Measurements from ENCODE around the gene SHLD1. TPM values are rescaled to one million over a fixed set of nuclear protein-coding genes. Genes with fewer than 3 reads are reported as not detected.

SHLD1 gene
- polyA plus RNA-seq, 1 donor from 2014 or later: 15.3 TPM

DNA sequence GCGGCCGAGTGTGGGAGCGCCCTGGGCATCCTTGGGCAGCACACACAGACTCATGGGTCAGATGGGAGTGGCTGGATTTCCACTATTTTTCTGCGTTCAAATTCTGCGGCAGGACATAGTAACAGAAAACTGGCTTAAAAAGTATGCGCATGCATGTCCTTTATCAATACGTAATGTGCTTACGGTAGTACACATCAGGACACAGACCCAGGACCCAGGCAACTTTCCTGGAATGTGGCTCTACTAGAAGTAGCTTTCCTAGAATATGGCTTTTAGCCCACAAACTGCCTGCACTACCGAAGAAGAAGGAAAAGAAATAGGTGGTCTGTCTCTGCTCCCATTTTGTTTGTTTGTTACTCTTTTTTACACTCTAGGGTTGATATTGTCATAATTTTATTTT is 43.4 kb upstream of the SHLD1 start:
- H3K9ac ChIP-seq (ENCODE audit: low read length): no peak overlapping the region
- H3K4me2 ChIP-seq (ENCODE audit: low read length): no peak overlapping the region
- H4K20me1 ChIP-seq (ENCODE audit: insufficient read depth): no peaks in the 10 kb centered on the region
- no peaks in the 10 kb centered on the region for H3K27me3 ChIP-seq (ENCODE audit: insufficient read depth, low read depth, low read length)
- H3F3A ChIP-seq (ENCODE audit: insufficient read depth, low read length, poor library complexity, severe bottlenecking): no peaks in the 10 kb centered on the region
- no peaks in the 10 kb centered on the region for H3K36me3 ChIP-seq (ENCODE audit: insufficient read depth, low read length)
- H3K27ac ChIP-seq (ENCODE audit: low read length): no peak overlapping the region
- no peaks in the 10 kb centered on the region for H3K9me2 ChIP-seq (ENCODE audit: insufficient read depth, low read length)
- no peaks in the 10 kb centered on the region for H3K79me2 ChIP-seq (replicated peaks; ENCODE audit: insufficient read depth, low read length)
- TF ChIP-seq EP300 (conservative IDR thresholded peaks at IDR 0.05; ENCODE audit: poor library complexity, severe bottlenecking) (no peak), EZH2 (IDR thresholded peaks at IDR 0.05; ENCODE audit: borderline replicate concordance, insufficient read depth, low read length, poor library complexity, severe bottlenecking) (no peak), TAF1 (IDR thresholded peaks at IDR 0.05; ENCODE audit: low read depth) (no peak), SMC3 (conservative IDR thresholded peaks at IDR 0.05; ENCODE audit: poor library complexity) (no peak), POLR2AphosphoS5 (IDR thresholded peaks at IDR 0.05) (no peak), MXI1 (conservative IDR thresholded peaks at IDR 0.05; ENCODE audit: poor library complexity, severe bottlenecking) (no peak), RAD21 (conservative IDR thresholded peaks at IDR 0.05) (no peak)
- TF ChIP-seq, protein P1, sequence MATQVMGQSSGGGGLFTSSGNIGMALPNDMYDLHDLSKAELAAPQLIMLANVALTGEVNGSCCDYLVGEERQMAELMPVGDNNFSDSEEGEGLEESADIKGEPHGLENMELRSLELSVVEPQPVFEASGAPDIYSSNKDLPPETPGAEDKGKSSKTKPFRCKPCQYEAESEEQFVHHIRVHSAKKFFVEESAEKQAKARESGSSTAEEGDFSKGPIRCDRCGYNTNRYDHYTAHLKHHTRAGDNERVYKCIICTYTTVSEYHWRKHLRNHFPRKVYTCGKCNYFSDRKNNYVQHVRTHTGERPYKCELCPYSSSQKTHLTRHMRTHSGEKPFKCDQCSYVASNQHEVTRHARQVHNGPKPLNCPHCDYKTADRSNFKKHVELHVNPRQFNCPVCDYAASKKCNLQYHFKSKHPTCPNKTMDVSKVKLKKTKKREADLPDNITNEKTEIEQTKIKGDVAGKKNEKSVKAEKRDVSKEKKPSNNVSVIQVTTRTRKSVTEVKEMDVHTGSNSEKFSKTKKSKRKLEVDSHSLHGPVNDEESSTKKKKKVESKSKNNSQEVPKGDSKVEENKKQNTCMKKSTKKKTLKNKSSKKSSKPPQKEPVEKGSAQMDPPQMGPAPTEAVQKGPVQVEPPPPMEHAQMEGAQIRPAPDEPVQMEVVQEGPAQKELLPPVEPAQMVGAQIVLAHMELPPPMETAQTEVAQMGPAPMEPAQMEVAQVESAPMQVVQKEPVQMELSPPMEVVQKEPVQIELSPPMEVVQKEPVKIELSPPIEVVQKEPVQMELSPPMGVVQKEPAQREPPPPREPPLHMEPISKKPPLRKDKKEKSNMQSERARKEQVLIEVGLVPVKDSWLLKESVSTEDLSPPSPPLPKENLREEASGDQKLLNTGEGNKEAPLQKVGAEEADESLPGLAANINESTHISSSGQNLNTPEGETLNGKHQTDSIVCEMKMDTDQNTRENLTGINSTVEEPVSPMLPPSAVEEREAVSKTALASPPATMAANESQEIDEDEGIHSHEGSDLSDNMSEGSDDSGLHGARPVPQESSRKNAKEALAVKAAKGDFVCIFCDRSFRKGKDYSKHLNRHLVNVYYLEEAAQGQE (IDR thresholded peaks at IDR 0.05; ENCODE audit: borderline replicate concordance): no peak
- no peak overlapping the region for H3K4me3 ChIP-seq (ENCODE audit: low read length)
- no peak overlapping the region for H2AFZ ChIP-seq (ENCODE audit: low read depth, low read length)
- H3K9me3 ChIP-seq (ENCODE audit: low read length): no peaks in the 10 kb centered on the region

DNA sequence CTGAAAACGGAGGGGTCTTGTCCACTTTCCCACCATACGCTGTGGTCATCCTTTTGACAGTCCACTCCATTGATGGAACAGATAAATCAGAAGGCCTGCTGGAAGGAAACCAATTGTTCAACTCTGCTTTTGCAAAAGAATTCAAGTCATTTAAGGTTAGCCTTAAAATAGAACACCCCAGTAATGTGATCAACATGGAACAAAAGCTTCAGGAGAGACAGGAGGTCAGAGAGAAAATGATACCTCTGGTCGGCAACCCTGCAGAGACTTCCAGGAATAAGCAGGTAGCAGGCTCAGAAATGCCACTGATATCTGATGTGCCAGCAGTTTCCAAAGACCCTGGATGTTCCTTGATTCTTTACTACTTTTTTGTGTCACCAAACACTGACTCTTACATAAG is 39.6 kb upstream of the SHLD1 start:
- H3K9me3 ChIP-seq (ENCODE audit: low read length): no peaks in the 10 kb centered on the region
- TF ChIP-seq POLR2AphosphoS5 (IDR thresholded peaks at IDR 0.05) (no peak), EZH2 (IDR thresholded peaks at IDR 0.05; ENCODE audit: borderline replicate concordance, insufficient read depth, low read length, poor library complexity, severe bottlenecking) (no peak), EP300 (conservative IDR thresholded peaks at IDR 0.05; ENCODE audit: poor library complexity, severe bottlenecking) (no peak), MXI1 (conservative IDR thresholded peaks at IDR 0.05; ENCODE audit: poor library complexity, severe bottlenecking) (no peak), SMC3 (conservative IDR thresholded peaks at IDR 0.05; ENCODE audit: poor library complexity) (no peak), TAF1 (IDR thresholded peaks at IDR 0.05; ENCODE audit: low read depth) (no peak), RAD21 (conservative IDR thresholded peaks at IDR 0.05) (no peak)
- TF ChIP-seq, protein P2, sequence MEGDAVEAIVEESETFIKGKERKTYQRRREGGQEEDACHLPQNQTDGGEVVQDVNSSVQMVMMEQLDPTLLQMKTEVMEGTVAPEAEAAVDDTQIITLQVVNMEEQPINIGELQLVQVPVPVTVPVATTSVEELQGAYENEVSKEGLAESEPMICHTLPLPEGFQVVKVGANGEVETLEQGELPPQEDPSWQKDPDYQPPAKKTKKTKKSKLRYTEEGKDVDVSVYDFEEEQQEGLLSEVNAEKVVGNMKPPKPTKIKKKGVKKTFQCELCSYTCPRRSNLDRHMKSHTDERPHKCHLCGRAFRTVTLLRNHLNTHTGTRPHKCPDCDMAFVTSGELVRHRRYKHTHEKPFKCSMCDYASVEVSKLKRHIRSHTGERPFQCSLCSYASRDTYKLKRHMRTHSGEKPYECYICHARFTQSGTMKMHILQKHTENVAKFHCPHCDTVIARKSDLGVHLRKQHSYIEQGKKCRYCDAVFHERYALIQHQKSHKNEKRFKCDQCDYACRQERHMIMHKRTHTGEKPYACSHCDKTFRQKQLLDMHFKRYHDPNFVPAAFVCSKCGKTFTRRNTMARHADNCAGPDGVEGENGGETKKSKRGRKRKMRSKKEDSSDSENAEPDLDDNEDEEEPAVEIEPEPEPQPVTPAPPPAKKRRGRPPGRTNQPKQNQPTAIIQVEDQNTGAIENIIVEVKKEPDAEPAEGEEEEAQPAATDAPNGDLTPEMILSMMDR (IDR thresholded peaks at IDR 0.05; ENCODE audit: poor library complexity, severe bottlenecking): no peak
- TF ChIP-seq, protein P1 (IDR thresholded peaks at IDR 0.05; ENCODE audit: borderline replicate concordance): no peak
- H3K4me3 ChIP-seq (ENCODE audit: low read length): no peak overlapping the region
- H4K20me1 ChIP-seq (ENCODE audit: insufficient read depth): no peaks in the 10 kb centered on the region
- H2AFZ ChIP-seq (ENCODE audit: low read depth, low read length): no peak overlapping the region
- H3K9ac ChIP-seq (ENCODE audit: low read length): no peak overlapping the region
- H3K36me3 ChIP-seq (ENCODE audit: insufficient read depth, low read length): no peaks in the 10 kb centered on the region
- no peaks in the 10 kb centered on the region for H3F3A ChIP-seq (ENCODE audit: insufficient read depth, low read length, poor library complexity, severe bottlenecking)
- no peaks in the 10 kb centered on the region for H3K79me2 ChIP-seq (replicated peaks; ENCODE audit: insufficient read depth, low read length)
- no peaks in the 10 kb centered on the region for H3K9me2 ChIP-seq (ENCODE audit: insufficient read depth, low read length)
- H3K4me2 ChIP-seq (ENCODE audit: low read length): no peak overlapping the region
- no peak overlapping the region for H3K27ac ChIP-seq (ENCODE audit: low read length)
- H3K27me3 ChIP-seq (ENCODE audit: insufficient read depth, low read depth, low read length): no peaks in the 10 kb centered on the region
